ENCODE results near the gene SMO. TPM values are rescaled to one million over a fixed set of nuclear protein-coding genes. Genes with fewer than 3 reads are reported as not detected.

SMO gene
- total and polyA plus RNA-seq, 12 donors = 1.7 to 8.3 (median 4.9) TPM

DNA sequence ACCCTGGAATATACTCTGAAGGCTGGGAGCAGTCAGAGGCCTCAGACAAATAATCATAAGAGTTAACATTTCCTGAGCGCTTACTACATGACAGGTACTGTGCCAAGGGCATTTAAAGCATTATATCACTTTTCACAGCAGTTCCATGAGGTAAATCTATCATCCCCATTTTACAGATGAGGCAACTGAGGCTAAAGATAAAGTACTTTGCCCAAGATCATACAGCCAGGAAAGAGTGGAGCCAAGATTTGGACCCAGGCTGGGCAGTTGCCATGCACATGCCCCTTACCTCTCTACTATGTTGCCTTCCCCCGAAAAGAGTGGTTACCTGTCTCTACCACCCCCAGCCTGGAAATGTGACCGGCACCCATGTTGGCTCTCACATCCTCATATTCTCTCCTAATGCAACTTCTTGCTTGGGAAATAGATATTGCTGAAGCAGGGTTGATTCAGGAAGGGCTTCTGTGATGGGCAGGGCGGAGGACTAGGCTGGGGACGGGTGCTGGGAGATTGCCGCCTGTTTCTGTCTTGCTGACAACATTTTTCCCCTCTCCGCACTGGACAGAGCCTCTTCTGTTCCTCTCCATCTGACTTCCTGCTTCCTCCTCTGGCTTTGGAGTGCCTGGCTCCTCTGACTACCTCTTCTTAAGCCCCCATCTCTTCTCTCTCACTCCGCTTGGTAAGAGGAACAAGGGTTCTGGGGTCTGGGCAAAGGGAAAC is 13.8 kb downstream of the SMO start:
- 72 to 84% methylated on average over 8 of the region's 8 CpGs for WGBS, 2 donors

DNA sequence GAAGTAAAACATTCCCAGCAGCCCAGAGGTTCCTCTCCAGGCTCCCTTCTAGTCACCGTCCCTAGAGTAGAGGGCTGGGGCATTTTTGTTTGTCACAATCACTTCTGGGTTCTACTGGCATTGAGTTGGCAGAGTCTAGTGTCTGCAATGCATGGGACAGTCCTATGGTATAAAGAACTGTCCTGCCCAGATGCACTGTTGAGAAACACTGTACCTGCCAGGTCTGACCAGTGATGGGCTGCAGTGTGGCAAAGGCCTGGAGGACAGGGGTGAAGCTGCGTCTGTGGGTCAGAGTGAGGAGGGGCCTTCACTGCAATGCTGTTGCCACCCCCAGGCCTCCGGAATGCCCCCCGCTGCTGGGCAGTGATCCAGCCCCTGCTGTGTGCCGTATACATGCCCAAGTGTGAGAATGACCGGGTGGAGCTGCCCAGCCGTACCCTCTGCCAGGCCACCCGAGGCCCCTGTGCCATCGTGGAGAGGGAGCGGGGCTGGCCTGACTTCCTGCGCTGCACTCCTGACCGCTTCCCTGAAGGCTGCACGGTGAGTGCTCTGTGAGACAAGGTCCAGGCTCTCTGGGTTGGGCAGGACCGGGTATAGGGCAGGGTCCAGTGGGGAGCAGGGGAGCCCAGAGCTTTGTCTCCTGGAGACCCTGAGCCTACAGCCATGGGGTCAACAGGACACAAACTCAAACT is 14.8 kb downstream of the SMO start:
- DNase-seq (no peak), ATAC-seq (no peak)
- intact Hi-C loops (cut with DNase I) = no loop called here
- Histone ChIP-seq H3K9me3 (no peaks in the 10 kb centered on the region), H3K27me3 (no peaks in the 10 kb centered on the region), H3K36me3 (peaks cover 0 to 32% (median 0%) of the 10 kb centered on the region in 9 donors), H3K4me1 (no peaks in the 10 kb centered on the region), H3K4me3 (no peak overlapping the region), H3K27ac (no peak overlapping the region)
- TF ChIP-seq, protein P1, sequence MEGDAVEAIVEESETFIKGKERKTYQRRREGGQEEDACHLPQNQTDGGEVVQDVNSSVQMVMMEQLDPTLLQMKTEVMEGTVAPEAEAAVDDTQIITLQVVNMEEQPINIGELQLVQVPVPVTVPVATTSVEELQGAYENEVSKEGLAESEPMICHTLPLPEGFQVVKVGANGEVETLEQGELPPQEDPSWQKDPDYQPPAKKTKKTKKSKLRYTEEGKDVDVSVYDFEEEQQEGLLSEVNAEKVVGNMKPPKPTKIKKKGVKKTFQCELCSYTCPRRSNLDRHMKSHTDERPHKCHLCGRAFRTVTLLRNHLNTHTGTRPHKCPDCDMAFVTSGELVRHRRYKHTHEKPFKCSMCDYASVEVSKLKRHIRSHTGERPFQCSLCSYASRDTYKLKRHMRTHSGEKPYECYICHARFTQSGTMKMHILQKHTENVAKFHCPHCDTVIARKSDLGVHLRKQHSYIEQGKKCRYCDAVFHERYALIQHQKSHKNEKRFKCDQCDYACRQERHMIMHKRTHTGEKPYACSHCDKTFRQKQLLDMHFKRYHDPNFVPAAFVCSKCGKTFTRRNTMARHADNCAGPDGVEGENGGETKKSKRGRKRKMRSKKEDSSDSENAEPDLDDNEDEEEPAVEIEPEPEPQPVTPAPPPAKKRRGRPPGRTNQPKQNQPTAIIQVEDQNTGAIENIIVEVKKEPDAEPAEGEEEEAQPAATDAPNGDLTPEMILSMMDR (IDR thresholded peaks at IDR 0.05) = no peak
- 82 to 88% methylated on average over 14 of the region's 14 CpGs for WGBS, 2 donors

More for the DNA sequence above, 13.8 kb downstream of the SMO start:
- TF ChIP-seq, protein P1 (IDR thresholded peaks at IDR 0.05) = no peak
- ATAC-seq = peak in 3 of 8 donors; percentile 44 to 67 (median 51)
- intact Hi-C loops (cut with DNase I) = no loop called here
- Histone ChIP-seq H3K27me3 (no peaks in the 10 kb centered on the region), H3K9me3 (no peaks in the 10 kb centered on the region), H3K36me3 (peaks cover 0 to 27% (median 0%) of the 10 kb centered on the region in 9 donors), H3K27ac (no peak overlapping the region), H3K4me1 (no peaks in the 10 kb centered on the region), H3K4me3 (no peak overlapping the region)
- no peak for DNase-seq

DNA sequence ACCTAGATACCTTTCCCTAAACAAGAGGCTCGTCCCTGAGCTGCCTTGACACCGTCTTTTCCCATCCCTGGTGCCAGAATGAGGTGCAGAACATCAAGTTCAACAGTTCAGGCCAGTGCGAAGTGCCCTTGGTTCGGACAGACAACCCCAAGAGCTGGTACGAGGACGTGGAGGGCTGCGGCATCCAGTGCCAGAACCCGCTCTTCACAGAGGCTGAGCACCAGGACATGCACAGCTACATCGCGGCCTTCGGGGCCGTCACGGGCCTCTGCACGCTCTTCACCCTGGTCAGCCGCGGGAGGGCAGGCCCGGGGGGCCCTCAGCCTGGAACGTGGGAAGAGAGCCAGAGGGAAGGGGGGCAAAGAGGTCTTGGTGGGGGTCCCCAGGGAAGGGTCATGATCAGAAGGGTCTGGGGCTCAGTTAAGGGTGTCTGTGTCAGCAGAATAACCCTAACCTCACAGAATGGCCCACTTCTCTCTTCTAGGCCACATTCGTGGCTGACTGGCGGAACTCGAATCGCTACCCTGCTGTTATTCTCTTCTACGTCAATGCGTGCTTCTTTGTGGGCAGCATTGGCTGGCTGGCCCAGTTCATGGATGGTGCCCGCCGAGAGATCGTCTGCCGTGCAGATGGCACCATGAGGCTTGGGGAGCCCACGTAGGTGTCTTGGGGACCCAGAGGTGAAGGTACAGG is 16.8 kb downstream of the SMO start:
- H3K36me3 ChIP-seq = peaks cover 0 to 42% (median 0%) of the 10 kb centered on the region in 9 donors
- no peaks in the 10 kb centered on the region for H3K9me3 ChIP-seq
- intact Hi-C loops (cut with DNase I) = loop anchor here in 5 of 10 donors (5.0 kb wide), 2 partner anchors 38 to 43 kb away; no protein-coding TSS in a partner anchor
- H3K4me3 ChIP-seq = no peak overlapping the region
- TF ChIP-seq, protein P1 (IDR thresholded peaks at IDR 0.05) = no peak
- peak in 1 of 8 donors; percentile 26 for ATAC-seq
- 92 to 94% methylated on average over 29 of the region's 29 CpGs for WGBS, 2 donors
- H3K27me3 ChIP-seq = no peaks in the 10 kb centered on the region
- no peaks in the 10 kb centered on the region for H3K4me1 ChIP-seq
- H3K27ac ChIP-seq = no peak overlapping the region
- DNase-seq = no peak

All from heart right ventricle (tissue), 16 donors.